Amniotic stem cell (primary cell): ENCODE results near the gene SYT1.

ENCODE experiments used
- DNase-seq: peaks from one replicate; lab custom pipeline; 2025; lab: John Stamatoyannopoulos, UW

The SYT1 gene

DNA sequence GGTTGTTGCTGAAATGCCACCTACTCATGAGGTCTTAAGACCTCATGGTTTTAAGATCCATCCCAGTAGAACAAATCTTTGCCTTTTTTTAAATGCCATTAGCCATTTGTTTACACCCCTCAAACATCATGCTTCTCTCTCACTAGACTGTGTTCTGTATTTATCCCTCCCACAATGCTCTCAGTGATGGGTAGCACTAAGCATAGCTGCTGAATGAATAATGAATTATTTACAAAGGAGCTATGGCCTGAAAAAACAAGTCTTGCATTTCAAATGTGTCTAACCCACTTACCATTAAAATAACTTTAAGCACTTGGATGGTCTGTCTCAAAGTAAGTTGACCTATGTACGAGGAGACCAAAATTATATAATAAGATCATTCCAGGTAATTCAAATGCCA, 491.6 kb downstream of the SYT1 start:
- DNase-seq, result no peak

DNA sequence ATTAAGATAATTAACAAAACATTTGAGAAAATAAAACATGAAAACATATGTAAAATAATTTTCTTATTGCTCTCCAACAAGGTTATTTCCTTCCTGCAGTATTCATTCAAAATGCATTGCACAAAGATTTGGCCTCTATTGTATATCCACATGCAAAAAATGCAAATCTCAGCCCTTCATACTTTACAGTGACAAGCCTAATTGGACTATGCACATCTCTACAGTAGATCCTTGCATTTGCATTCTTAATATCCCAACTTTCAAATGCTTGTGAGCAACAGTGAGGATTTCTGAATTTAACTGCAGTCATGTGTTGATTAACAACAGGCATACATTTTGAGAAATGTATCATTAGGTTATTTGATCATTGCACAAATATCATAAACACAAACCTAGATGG, 492.5 kb downstream of the SYT1 start:
- DNase-seq, result no peak

- DNase-seq, result no peak
These were observed 494.2 kb downstream of the SYT1 start for GRCh38 chr12:79358716-79359300.

- DNase-seq, result no peak
These were observed 495.7 kb downstream of the SYT1 start for GRCh38 chr12:79360286-79360685.

DNA sequence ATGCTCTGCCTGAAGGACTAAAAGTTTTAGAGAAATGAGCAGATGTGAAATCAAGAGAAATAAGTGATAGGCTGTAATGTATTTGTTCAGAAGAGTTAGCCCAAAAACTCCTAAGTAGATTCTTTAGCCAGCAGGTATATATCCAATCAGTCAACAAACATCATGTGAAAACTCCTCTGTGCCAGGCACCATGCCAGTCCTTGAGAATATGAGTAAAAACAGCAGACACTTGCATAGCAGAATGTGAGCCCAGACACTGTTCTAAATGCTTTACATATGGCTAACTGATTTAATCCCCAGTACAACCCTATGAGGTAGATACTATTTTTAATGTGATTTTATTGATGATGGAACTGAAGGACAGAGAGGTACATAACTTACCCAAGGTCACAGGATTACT, 496.4 kb downstream of the SYT1 start:
- no peak for DNase-seq

DNA sequence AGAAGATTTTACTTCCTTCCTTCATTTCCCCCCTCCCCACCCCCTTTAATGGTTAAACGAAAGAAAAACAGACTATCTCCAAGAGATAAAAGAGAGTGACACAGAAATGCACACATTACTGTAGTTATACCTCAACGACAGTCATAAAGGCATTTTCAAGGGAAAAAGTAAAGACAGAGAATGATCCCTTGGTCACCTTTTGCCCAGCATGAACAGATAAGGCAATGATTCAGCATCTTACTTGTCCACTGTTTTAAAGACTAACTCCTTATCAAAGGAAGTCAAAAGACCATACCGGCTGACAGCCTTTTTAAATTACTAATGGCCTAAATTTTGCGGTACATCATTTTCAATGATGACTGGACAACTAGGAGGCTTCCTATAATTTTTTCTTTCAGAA, 499.6 kb downstream of the SYT1 start:
- DNase-seq, result no peak

GRCh38 chr12:79366374-79366773, 501.8 kb downstream of the SYT1 start:
- no peak for DNase-seq

GRCh38 chr12:79367032-79367589, 502.5 kb downstream of the SYT1 start:
- no peak for DNase-seq

DNA sequence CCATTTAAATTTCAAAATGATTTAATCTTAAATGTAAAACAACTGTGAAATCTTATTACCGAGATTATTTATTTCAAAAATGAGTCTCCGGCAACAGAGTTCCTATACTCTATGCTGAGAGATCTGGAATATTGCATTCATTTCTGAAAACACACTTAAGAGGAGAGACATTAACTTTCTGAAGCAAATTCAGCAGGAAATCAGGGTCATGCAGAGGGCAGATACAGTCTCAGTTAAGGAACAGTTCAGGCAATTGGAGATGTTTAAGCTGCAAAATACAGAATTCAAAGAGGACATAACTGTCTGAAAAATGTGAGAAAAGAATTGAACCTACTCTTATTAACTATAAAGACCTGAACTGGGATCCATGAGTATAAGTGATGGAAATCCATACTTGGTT, 505.4 kb downstream of the SYT1 start:
- DNase-seq, result no peak

DNA sequence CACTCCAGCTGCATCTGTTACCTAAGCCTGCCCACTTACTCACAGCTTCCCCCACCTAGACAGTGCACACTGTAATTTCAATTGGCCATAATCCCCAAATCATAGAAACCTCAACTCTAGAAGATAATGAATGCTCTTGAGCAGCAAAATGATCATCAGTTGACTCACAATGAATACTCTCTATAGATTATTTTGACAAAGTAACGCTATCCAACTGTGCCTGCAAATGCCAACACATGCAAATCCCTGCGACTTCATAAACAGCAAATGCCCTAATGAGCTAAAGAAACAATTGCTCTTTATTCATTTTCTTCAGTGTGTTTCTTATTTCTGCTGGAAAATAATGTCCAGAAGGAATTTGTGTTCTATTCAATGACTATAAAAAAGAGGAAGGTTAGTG, 506.7 kb downstream of the SYT1 start:
- no peak for DNase-seq

DNA sequence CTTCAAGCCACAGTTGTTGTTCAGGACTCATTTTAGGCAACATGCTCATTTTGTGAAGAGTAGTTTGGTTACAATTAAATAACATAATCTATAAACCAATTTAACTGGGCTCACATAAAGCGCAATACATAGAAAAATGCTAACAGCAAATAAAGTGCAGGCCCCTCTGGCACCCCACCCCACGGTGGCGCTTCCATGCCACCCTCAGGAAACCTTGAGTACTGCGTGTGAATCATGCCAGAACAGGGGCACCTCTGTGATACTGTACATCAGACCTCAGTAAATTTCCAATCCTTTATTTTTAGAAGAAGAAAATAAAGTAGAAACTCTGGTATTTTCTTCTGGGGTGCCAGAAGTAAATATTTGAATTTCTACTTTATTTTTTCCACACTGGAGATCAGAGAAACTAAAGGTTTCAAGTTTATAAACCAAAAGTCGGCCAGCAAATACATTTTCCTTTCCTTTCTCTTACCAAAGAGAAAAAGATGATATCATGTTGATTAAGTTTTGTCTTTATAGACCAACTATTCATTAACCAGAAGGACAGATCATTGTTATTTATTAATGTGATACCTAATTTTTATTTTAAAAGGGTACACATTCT, 509.4 kb downstream of the SYT1 start:
- no peak for DNase-seq

GRCh38 chr12:79374545-79374944, 510.0 kb downstream of the SYT1 start:
- DNase-seq, result no peak

DNA sequence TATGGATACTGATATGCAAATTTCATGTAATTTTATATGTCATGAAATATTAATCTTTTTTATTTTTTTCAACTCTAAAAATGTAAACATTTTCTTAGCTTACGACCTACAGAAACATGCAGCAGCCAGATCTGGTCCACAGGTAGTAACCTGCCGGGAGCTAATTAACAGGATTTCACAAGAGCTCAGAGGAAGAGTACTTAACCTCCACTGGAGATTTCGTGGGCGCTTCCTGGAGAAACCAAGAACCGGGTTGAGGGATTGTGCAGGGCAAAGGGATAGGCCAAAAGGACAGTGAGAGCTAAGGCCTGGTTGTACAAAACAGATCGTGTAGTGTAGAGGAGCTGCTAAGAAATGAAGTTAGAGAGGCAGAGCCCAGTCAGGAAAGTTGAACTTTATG, 510.5 kb downstream of the SYT1 start:
- no peak for DNase-seq

DNA sequence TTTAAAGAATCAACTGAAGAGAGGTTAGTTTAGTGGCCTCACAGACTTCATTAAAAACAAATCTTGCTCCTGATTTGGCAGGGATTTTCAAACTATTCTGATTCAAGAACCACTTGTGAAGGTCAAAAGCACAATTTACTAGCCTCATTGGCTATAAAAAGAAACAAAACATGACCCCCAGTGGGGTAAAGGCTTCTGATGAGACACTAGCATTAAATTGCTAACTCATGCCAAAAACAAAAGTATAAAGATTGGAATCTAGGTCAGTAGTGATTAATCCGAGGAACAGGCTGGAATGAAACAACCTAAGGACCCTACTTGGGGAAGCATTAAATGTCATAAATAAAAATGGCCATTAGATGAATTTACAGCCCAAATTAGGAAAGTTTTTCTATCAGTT, 513.9 kb downstream of the SYT1 start:
- DNase-seq, result no peak

GRCh38 chr12:79380402-79380801, 515.8 kb downstream of the SYT1 start:
- no peak for DNase-seq

DNA sequence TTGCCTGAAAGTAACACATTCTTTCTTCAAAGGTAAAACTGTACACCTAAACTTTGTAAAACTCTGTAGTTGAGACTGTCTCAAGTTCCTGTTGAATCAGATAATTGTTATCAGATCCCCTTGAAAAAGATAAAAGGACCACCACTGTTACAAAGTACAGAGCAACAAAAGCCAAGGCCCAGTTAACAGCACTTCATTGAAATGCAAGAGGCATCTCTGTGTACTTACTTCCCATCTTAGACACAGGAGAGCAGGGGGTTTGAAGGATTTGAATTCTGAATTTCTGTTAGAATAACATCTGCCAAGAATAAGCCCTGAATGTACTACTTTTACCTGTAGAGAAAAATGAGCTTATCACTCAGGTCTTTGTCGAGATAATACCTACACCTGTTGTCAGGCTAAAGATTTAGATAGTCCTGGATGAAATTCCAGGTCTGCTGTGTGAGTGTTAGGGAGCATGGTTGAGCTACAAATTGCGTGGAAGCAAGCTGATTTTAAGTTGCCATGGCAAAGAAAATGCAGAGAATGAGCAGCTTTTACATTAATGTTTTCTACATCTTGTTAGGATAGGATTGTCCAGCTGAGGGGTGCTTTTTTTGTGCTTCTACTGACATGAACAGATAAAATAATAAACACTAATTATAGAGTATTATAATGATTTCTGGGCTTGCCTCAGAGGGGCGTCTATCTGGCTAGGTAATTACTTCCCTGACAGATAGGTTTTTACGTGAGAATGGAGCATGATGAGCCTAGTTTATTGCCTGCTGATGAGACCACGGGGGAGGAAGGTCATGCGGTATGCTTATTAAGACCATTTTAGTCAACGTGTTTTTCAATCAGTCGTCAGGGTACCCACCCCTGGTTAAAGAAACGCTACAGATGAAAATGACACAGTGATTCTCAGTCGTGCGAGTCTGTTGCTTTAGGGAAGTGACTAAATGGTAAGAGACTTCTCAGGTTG, 517.0 kb downstream of the SYT1 start:
- DNase-seq, result no peak

DNA sequence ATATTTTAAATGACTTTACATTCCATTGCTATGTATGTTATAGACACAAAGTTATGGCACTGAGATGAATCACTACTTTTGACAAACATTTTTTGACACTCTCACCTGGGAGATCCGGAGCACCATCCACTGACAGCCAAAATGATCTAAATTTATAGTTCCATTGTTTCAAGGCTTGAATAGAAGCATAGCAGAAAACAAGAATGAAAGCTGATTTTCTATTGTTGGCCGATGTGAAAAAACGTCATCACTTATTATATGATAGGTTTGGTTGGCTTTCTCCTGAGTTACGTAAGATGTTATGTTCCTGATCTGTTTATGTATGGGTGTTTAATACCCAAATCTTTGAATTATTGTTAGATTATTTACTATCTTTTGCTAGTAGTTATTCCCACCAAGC, 520.0 kb downstream of the SYT1 start:
- no peak for DNase-seq

- no peak for DNase-seq
These were observed 523.4 kb downstream of the SYT1 start for GRCh38 chr12:79388011-79388410.

DNA sequence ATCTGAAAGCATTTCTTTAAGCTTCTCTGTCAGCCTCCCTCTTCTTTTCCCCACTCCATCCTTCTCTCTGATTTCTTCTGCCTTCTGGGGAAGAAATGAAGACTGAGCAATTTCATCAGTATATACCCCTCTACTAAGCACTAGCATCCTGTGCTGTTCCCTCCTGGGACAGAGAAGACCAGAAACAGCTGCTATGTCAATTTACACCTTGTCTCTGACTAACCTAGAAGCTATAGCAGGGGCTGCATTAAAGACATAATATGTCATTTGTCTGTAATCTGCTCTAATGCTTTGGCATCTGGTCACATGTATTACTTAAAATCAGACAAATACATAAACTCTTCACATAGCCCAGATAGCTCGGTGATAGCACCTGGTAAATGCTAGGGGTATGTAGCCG, 529.3 kb downstream of the SYT1 start:
- no peak for DNase-seq

DNA sequence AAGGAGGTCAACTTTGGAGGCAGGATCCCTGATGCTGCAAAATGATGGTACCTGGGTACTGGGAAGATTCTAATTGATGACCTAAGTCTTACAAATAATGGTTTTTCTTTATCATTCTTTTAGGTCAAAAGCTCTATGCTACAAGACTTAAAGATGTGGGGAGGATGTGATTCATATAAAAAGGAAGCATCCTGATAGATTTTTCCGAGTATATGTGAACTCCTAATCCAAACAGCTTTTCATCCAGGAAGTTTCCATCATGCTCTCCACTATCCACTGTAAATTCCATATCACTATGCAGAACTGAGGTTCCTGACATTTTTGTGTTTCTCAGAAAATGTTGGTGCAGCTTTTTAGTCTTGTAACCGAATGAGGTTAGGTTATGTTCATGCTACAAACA, 533.0 kb downstream of the SYT1 start:
- no peak for DNase-seq

DNA sequence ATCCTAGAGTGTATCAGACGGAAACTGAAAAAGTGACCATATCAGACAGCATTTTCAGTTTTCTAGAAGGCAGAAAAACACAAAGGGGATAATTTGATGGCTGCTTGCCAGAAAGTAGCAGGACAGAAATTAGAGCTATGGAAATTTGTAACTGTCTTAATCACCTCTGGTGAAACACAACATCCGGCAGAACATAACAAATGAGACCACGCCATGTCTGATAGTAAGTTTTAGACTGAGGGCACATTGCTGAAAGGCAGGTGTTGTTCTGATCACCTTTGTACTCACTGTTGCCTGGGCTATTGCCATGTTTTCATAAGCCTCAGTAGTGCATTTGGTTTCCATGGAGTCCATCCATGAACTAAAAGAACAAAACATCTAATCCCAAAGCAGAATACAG, 535.9 kb downstream of the SYT1 start:
- no peak for DNase-seq

- DNase-seq, result no peak
These were observed 538.0 kb downstream of the SYT1 start for GRCh38 chr12:79402606-79403005.

DNA sequence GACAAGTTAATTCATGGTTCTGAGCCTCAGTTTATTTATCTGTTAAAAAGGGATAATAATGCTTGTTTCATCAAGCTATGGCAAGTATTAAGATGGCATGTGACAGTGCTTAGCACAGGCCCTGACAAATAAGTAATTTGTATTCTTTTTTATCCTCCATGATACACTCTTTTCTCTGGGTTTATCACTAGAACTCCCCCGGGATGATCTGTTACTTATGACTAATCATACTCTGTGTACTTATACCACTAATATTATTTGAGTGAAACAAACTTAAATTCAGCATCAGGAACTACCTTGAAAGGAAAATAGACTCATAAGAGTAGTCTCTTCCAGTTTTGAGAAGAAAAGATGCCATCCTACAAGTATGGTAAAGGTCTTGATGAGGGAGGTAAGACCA, 542.4 kb downstream of the SYT1 start:
- DNase-seq, result no peak
